ENCODE data around the gene CASP3. TPM values are rescaled to one million over a fixed set of nuclear protein-coding genes. Genes with fewer than 3 reads are reported as not detected.
A peak's percentile ranks its signal among the peaks of the same experiment; 100 is the strongest.

The CASP3 gene
- total and polyA plus RNA-seq, 9 of the 15 experiments (the other 6 are each of a cell fraction or from before 2014, with no cell fraction given): 17.6 to 40.1 (median 31.8) TPM

DNA sequence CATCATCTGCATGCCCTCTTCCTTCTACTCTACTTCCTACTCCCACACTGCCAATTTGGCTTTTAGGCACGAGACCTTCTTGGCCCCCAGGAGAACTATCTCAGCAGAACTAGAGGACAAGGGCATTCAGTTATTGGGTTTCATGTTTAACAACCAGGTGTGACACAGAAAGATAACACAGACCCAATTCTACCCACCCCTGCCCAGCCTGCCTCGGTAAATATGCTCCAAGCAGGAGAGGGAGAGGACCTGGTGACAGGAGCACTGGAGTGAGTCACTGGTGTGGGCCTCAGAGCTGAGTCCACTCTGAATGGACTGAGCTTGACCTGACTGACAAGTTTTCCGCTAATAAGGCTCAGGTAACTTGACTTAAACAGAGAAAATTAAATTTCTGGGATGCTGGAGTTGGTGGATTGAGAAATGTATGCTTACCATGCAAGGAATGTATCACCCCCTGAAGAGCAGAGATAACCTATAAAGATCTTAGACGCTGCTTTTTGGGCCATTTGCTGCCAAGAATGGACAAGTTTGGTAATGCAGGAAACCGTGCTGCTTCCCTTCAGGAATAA, 52.5 kb downstream of the CASP3 start (continued):
- TF ChIP-seq TCF3 (CRISPR knock-in tag; IDR thresholded peaks at IDR 0.05) (peak; percentile 73), HDAC3 (IDR thresholded peaks at IDR 0.05; ENCODE audit: borderline replicate concordance, partially characterized antibody) (no peak), ZNF124 (CRISPR knock-in tag; IDR thresholded peaks at IDR 0.05) (no peak), SRSF3 (IDR thresholded peaks at IDR 0.05; ENCODE audit: insufficient read depth, low read length) (no peak), CHD7 (IDR thresholded peaks at IDR 0.05; ENCODE audit: low read depth, low read length) (no peak), CREB1 (IDR thresholded peaks at IDR 0.05) (no peak), CREB1 (CRISPR knock-in tag; IDR thresholded peaks at IDR 0.05) (no peak), JUND (IDR thresholded peaks at IDR 0.05; ENCODE audit: borderline replicate concordance, low read depth, low read length) (peak; percentile 54; the same call in 1 of the 2 replicates), JUND (tag; IDR thresholded peaks at IDR 0.05; ENCODE audit: borderline replicate concordance, low read depth, low read length) (no peak; the same call in 2 of the 3 replicates), RBM39 (optimal IDR thresholded peaks at IDR 0.05; ENCODE audit: low read depth, low read length) (no peak), NR2F6 (CRISPR knock-in tag; IDR thresholded peaks at IDR 0.05) (no peak), DPF2 (IDR thresholded peaks at IDR 0.05) (peak; percentile 35; the same call in 1 of the 2 replicates)
- TF ChIP-seq, protein P1, sequence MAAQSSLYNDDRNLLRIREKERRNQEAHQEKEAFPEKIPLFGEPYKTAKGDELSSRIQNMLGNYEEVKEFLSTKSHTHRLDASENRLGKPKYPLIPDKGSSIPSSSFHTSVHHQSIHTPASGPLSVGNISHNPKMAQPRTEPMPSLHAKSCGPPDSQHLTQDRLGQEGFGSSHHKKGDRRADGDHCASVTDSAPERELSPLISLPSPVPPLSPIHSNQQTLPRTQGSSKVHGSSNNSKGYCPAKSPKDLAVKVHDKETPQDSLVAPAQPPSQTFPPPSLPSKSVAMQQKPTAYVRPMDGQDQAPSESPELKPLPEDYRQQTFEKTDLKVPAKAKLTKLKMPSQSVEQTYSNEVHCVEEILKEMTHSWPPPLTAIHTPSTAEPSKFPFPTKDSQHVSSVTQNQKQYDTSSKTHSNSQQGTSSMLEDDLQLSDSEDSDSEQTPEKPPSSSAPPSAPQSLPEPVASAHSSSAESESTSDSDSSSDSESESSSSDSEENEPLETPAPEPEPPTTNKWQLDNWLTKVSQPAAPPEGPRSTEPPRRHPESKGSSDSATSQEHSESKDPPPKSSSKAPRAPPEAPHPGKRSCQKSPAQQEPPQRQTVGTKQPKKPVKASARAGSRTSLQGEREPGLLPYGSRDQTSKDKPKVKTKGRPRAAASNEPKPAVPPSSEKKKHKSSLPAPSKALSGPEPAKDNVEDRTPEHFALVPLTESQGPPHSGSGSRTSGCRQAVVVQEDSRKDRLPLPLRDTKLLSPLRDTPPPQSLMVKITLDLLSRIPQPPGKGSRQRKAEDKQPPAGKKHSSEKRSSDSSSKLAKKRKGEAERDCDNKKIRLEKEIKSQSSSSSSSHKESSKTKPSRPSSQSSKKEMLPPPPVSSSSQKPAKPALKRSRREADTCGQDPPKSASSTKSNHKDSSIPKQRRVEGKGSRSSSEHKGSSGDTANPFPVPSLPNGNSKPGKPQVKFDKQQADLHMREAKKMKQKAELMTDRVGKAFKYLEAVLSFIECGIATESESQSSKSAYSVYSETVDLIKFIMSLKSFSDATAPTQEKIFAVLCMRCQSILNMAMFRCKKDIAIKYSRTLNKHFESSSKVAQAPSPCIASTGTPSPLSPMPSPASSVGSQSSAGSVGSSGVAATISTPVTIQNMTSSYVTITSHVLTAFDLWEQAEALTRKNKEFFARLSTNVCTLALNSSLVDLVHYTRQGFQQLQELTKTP (IDR thresholded peaks at IDR 0.05; ENCODE audit: low read depth in 1 of 2, partially characterized antibody in 2 of 2): no peak
